Neural cell (in vitro differentiated cells): ENCODE results near the gene PPFIA4. TPM values are rescaled to one million over a fixed set of nuclear protein-coding genes. Genes with fewer than 3 reads are reported as not detected.

Experiments used
- H2AFZ ChIP-seq: fragments of 200-600, 300-800 bp; sonication (generic), shearing (Covaris generic); 2 replicates; pipeline ENCODE4 v1.6.0; 2014; ENCODE audit warnings: low read depth, mild to moderate bottlenecking, antibody characterized with exemption, low read length, moderate library complexity
- H3F3A ChIP-seq: fragments of 200-600 bp; shearing (Covaris generic); 2 replicates; pipeline ENCODE4 v1.6.1; 2016; ENCODE audit warnings: mild to moderate bottlenecking, moderate library complexity, mixed read lengths, antibody characterized with exemption, low read length; ENCODE audit not compliant: insufficient read depth, poor library complexity, severe bottlenecking
- H3K27ac ChIP-seq: fragments of 200-600, 300-800 bp; sonication (generic), shearing (Covaris generic); 2 replicates; pipeline ENCODE4 v1.5.1; 2014; ENCODE audit warnings: mild to moderate bottlenecking, low read length, moderate library complexity
- H3K27me3 ChIP-seq: fragments of 300-800, 200-600 bp; sonication (generic), shearing (Covaris generic); 2 replicates; pipeline ENCODE4 v1.6.0; 2014; ENCODE audit warnings: mild to moderate bottlenecking, low read depth, low read length, moderate library complexity; ENCODE audit not compliant: insufficient read depth
- H3K36me3 ChIP-seq: fragments of 300-800, 200-600 bp; sonication (generic), shearing (Covaris generic); 2 replicates; pipeline ENCODE4 v1.5.1; 2014; ENCODE audit warnings: mild to moderate bottlenecking, antibody characterized with exemption, low read length, moderate library complexity; ENCODE audit not compliant: insufficient read depth
- H3K4me2 ChIP-seq: fragments of 300-800, 200-600 bp; sonication (generic), shearing (Covaris generic); 2 replicates; pipeline ENCODE4 v1.6.0; 2014; ENCODE audit warnings: mild to moderate bottlenecking, low read length
- H3K4me3 ChIP-seq: fragments of 300-800, 200-600 bp; sonication (generic), shearing (Covaris generic); 2 replicates; pipeline ENCODE4 v1.5.1; 2014; ENCODE audit warnings: mild to moderate bottlenecking, low read length, moderate library complexity
- H3K79me2 ChIP-seq: fragments of 200-600 bp; shearing (Covaris generic); replicated peaks from 2 replicates; pipeline ENCODE4 v1.6.0; 2014; ENCODE audit warnings: mild to moderate bottlenecking, low read length, moderate library complexity; ENCODE audit not compliant: insufficient read depth
- H3K9ac ChIP-seq: fragments of 300-800, 200-600 bp; sonication (generic), shearing (Covaris generic); 2 replicates; pipeline ENCODE4 v1.6.1; 2016; ENCODE audit warnings: mild to moderate bottlenecking, low read length, mixed read lengths
- H3K9me2 ChIP-seq: fragments of 200-600 bp; shearing (Covaris generic); 2 replicates; pipeline ENCODE4 v1.6.1; 2016; ENCODE audit warnings: mild to moderate bottlenecking, low read length, mixed read lengths; ENCODE audit not compliant: insufficient read depth
- H3K9me3 ChIP-seq: fragments of 200-600, 300-800 bp; sonication (generic), shearing (Covaris generic); 2 replicates; pipeline ENCODE4 v1.6.1; 2016; ENCODE audit warnings: mild to moderate bottlenecking, mixed run types, low read length, moderate library complexity, mixed read lengths
- H4K20me1 ChIP-seq: fragments of 200-600 bp; shearing (Covaris generic); 2 replicates; pipeline ENCODE4 v1.6.1; 2016; ENCODE audit warnings: mild to moderate bottlenecking, mixed run types; ENCODE audit not compliant: insufficient read depth
- CTCF ChIP-seq: fragments of 450-650 bp; IDR thresholded peaks from 2 replicates; pipeline ENCODE4 v1.5.1; 2014; ENCODE audit warnings: antibody characterized with exemption, mild to moderate bottlenecking, moderate library complexity; ENCODE audit not compliant: poor library complexity, severe bottlenecking
- EP300 ChIP-seq: fragments of 450-650 bp; conservative IDR thresholded peaks from 2 replicates; pipeline ENCODE4 v1.6.1; 2014; ENCODE audit warnings: antibody characterized with exemption, mild to moderate bottlenecking, moderate library complexity; ENCODE audit not compliant: poor library complexity, severe bottlenecking
- EZH2 ChIP-seq: fragments of 200-600, 300-800 bp; shearing (Covaris generic), sonication (generic); IDR thresholded peaks from 2 replicates; pipeline ENCODE4 v1.6.1; 2014; ENCODE audit warnings: antibody characterized with exemption, low read length, borderline replicate concordance, mild to moderate bottlenecking; ENCODE audit not compliant: insufficient read depth, poor library complexity, severe bottlenecking
- MXI1 ChIP-seq: fragments of 450-650 bp; conservative IDR thresholded peaks from 2 replicates; pipeline ENCODE4 v1.6.1; 2014; ENCODE audit warnings: antibody characterized with exemption, mild to moderate bottlenecking; ENCODE audit not compliant: poor library complexity, severe bottlenecking
- POLR2AphosphoS5 ChIP-seq: IDR thresholded peaks from 2 replicates; pipeline ENCODE4 v1.6.1; 2012
- RAD21 ChIP-seq: fragments of 450-650 bp; conservative IDR thresholded peaks from 2 replicates; pipeline ENCODE4 v1.6.1; 2014; ENCODE audit warnings: antibody characterized with exemption, mild to moderate bottlenecking, moderate library complexity
- REST ChIP-seq: IDR thresholded peaks from 2 replicates; pipeline ENCODE4 v1.6.1; 2012; ENCODE audit warnings: borderline replicate concordance
- SMC3 ChIP-seq: fragments of 450-650 bp; conservative IDR thresholded peaks from 2 replicates; pipeline ENCODE4 v1.6.1; 2014; ENCODE audit warnings: antibody characterized with exemption, mild to moderate bottlenecking, moderate library complexity; ENCODE audit not compliant: poor library complexity
- TAF1 ChIP-seq: IDR thresholded peaks from 2 replicates; pipeline ENCODE4 v1.6.1; 2012; ENCODE audit warnings: low read depth
- polyA plus RNA-seq: library from polyadenylated mRNA; depleted of rRNA; stranded (reverse); fragments of >200 nt; gene quantifications from 2 replicates; pipeline ENCODE4 v1.2.3, GENCODE V29; 2014

Gene PPFIA4
- polyA plus RNA-seq, 1 donor from 2014 or later: 1.6 TPM

DNA sequence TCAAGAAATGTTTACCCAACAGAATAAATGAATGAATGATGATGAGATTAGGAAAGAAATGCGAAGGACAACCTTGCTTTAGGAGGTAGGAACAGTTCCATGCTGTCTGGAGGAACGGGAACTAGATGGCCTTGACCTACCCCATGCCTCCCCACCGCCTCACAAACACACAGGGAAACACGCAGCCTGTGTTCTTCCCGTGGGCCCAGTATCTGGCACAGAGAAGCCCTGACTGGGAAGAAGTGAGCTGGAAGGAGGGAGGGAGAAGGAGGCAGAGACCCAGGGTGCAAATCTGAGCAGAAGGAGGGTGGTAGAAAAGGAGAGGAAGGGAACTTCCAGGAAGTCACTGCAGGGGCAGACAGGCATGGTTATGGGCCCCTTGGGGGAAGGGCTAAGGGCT, 97.7 kb downstream of the PPFIA4 start:
- no peaks in the 10 kb centered on the region for H3K36me3 ChIP-seq
- no peaks in the 10 kb centered on the region for H3K9me2 ChIP-seq
- H3K9me3 ChIP-seq: no peaks in the 10 kb centered on the region
- H3K79me2 ChIP-seq: no peaks in the 10 kb centered on the region
- no peak overlapping the region for H3K4me3 ChIP-seq
- TF ChIP-seq EP300 (no peak), TAF1 (no peak), EZH2 (no peak), RAD21 (no peak), POLR2AphosphoS5 (no peak), REST (no peak), SMC3 (no peak), MXI1 (no peak), CTCF (no peak)
- H3K9ac ChIP-seq: no peak overlapping the region
- H3K27ac ChIP-seq: no peak overlapping the region
- H4K20me1 ChIP-seq: no peaks in the 10 kb centered on the region
- H3K4me2 ChIP-seq: no peak overlapping the region
- no peaks in the 10 kb centered on the region for H3F3A ChIP-seq
- peaks cover 31% of the 10 kb centered on the region for H3K27me3 ChIP-seq
- no peak overlapping the region for H2AFZ ChIP-seq

DNA sequence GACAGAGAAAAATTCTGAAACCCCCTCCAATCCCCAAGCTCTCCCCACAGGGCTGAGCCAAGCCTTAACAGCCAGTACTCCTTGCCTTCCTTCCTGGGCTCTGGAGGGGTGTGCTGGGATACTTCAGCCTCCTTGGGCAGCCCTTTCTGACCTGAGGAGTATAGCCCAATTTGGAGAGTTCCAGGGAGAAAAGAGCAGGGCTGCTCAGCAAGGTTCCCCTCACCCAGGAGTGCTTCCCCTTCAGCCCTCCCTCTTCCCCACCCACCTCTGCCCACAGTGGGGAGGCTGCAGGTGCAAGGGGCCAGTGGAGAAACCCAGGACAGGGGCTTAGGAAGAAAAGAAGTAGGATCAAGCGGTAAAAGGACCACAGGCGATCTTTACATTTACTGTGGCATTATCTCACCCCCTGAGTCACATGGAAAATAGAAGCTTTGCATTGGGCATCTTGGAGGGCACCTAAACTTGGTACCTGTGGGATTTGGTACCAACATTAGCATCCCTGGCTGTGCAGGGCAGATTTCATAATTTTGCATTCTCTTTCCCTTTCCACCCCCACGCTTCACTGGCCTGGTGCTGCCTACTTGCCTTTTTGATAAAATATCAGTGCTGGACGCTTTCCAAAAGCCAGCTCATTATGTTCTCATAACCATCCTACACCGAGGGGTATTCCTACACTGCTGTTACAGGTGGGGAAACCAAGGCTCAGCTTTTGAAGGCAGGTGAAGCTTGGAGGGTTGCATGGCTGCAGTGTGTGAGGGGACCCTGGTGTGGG, 98.4 kb downstream of the PPFIA4 start:
- Histone ChIP-seq H2AFZ (no peak overlapping the region), H3K27ac (no peak overlapping the region), H3K4me2 (no peak overlapping the region), H3K4me3 (no peak overlapping the region), H3K9me3 (no peaks in the 10 kb centered on the region), H3K27me3 (peaks cover 31% of the 10 kb centered on the region), H3K36me3 (no peaks in the 10 kb centered on the region), H3K9ac (no peak overlapping the region), H4K20me1 (no peaks in the 10 kb centered on the region), H3K79me2 (no peaks in the 10 kb centered on the region), H3F3A (no peaks in the 10 kb centered on the region), H3K9me2 (no peaks in the 10 kb centered on the region)
- TF ChIP-seq RAD21 (no peak), REST (no peak), EP300 (no peak), CTCF (no peak), EZH2 (no peak)
